ENCODE measurements around the gene MCTP1.

DNA sequence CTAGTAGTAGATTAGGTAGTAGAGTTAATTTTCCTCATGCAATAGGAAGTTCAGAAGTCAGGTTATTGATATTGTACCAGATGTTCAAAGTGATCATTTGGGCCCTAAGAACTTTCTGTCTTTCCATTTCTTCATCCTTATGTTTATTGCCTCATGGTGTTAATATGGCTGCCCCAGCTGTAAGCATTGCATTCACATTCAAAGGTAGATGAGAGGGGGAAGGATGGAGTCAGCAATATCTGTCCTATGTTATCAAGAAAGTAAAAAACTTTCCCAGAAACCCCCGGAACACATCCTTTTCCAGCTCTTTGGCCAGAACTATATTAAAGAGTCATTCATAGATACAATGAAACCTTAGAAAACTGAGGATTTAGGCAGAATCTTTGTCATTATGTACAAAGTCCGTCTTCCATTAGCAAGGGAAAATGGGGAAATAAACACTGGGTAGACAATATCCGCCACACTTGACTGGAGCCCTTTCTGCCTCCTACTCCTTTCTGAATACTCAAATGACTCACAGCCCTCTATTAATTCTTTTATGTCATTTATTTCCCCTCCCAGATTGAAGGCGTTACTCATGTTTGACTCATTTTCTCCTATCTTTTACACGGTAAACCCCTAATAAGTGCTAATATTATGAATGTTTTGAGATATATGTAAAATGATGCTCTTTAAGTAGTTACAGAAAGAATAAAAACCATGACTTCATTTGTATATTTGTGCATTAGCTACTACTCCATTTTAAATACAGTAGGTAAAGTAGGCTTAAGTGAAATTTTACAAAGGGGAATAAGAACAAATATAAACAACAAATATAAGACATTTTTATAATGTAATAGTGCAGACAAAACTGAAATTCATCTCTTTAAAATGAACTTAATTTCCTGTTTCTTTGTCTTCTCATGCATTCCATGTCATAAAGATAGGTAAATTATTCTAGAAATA is 538.8 kb downstream of the MCTP1 start:
- TF ChIP-seq SUZ12 (IDR thresholded peaks at IDR 0.05) (no peak), FOXK2 (IDR thresholded peaks at IDR 0.05) (no peak), BHLHE40 (IDR thresholded peaks at IDR 0.05; ENCODE audit: borderline replicate concordance) (no peak), FOXM1 (IDR thresholded peaks at IDR 0.05; ENCODE audit: borderline replicate concordance) (no peak), SP1 (IDR thresholded peaks at IDR 0.05) (no peak), CTBP1 (IDR thresholded peaks at IDR 0.05; ENCODE audit: borderline replicate concordance) (no peak), FOXA1 (IDR thresholded peaks at IDR 0.05) (no peak), NFRKB (IDR thresholded peaks at IDR 0.05) (no peak)
